Ishikawa (cell line): Measurements from ENCODE around the gene ARHGAP8.

Experiments used
- CEBPB ChIP-seq: IDR thresholded peaks from 2 replicates; pipeline ENCODE4 v1.6.1; 2012
- CREB1 ChIP-seq: IDR thresholded peaks from 2 replicates; pipeline ENCODE4 v1.6.1; 2012; ENCODE audit warnings: low read depth
- EGR1 ChIP-seq: IDR thresholded peaks from 2 replicates; pipeline ENCODE4 v1.6.1; 2012
- EP300 ChIP-seq: IDR thresholded peaks from 2 replicates; pipeline ENCODE4 v1.6.1; 2012; ENCODE audit warnings: borderline replicate concordance
- FOXM1 ChIP-seq: IDR thresholded peaks from 2 replicates; pipeline ENCODE4 v1.6.1; 2012; ENCODE audit warnings: low read depth, borderline replicate concordance
- MAX ChIP-seq: IDR thresholded peaks from 2 replicates; pipeline ENCODE4 v1.6.1; 2012
- NFIC ChIP-seq: IDR thresholded peaks from 2 replicates; pipeline ENCODE4 v1.6.1; 2012
- RAD21 ChIP-seq: IDR thresholded peaks from 2 replicates; pipeline ENCODE4 v1.6.1; 2012; ENCODE audit warnings: low read depth
- REST ChIP-seq: IDR thresholded peaks from 2 replicates; pipeline ENCODE4 v1.6.1; 2012; ENCODE audit warnings: low read depth, mild to moderate bottlenecking
- TAF1 ChIP-seq: IDR thresholded peaks from 2 replicates; pipeline ENCODE4 v1.6.1; 2012; ENCODE audit warnings: low read depth, mild to moderate bottlenecking
- TCF12 ChIP-seq: IDR thresholded peaks from 2 replicates; pipeline ENCODE4 v1.6.1; 2012; ENCODE audit warnings: low read depth
- TEAD4 ChIP-seq: IDR thresholded peaks from 2 replicates; pipeline ENCODE4 v1.6.1; 2012
- YY1 ChIP-seq: IDR thresholded peaks from 2 replicates; pipeline ENCODE4 v1.6.1; 2012; ENCODE audit warnings: low read depth
- ZBTB7A ChIP-seq: IDR thresholded peaks from 2 replicates; pipeline ENCODE4 v1.6.1; 2012; ENCODE audit warnings: low read depth
- TF ChIP-seq, protein P1 (sequence below): IDR thresholded peaks from 2 replicates; pipeline ENCODE4 v1.6.1; 2012

Gene ARHGAP8

GRCh38 chr22:44813416-44813815, 61.0 kb downstream of the ARHGAP8 start:
- no peak for TF ChIP-seq CEBPB
- TF ChIP-seq REST: no peak
- no peak for TF ChIP-seq EP300

GRCh38 chr22:44814266-44815098, 62.1 kb downstream of the ARHGAP8 start:
- no peak for TF ChIP-seq NFIC
- no peak for TF ChIP-seq REST
- TF ChIP-seq ZBTB7A: no peak
- no peak for TF ChIP-seq TAF1
- TF ChIP-seq, protein P1, sequence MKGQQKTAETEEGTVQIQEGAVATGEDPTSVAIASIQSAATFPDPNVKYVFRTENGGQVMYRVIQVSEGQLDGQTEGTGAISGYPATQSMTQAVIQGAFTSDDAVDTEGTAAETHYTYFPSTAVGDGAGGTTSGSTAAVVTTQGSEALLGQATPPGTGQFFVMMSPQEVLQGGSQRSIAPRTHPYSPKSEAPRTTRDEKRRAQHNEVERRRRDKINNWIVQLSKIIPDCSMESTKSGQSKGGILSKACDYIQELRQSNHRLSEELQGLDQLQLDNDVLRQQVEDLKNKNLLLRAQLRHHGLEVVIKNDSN: no peak
- TF ChIP-seq TCF12: no peak
- TF ChIP-seq CREB1: no peak
- no peak for TF ChIP-seq EGR1
- no peak for TF ChIP-seq TEAD4
- no peak for TF ChIP-seq CEBPB
- TF ChIP-seq EP300: no peak
- no peak for TF ChIP-seq MAX
- TF ChIP-seq RAD21: no peak
- TF ChIP-seq FOXM1: no peak
- no peak for TF ChIP-seq YY1

- TF ChIP-seq FOXM1: no peak
- no peak for TF ChIP-seq EP300
- TF ChIP-seq MAX: no peak
- TF ChIP-seq TAF1: no peak
These were observed 63.0 kb downstream of the ARHGAP8 start for GRCh38 chr22:44815099-44816070.

DNA sequence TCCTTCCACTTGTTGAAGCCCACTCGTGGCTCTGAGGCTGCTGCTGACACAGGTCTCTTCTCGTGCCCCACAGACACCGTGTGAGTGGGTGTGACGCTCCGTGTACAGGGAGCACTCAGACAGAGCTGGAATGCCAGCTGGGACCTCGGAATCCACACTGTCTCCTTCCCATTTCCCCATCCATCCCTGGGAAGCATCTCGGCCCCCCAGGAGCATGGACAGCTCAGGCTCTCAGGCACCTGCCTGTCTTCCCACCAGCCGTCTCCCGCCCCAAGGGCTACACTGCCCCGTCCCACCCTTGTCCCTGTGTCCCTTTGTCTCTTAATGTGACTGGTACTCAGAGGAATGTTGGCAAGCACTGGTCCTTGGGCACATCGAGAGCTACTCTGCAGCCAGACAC, 63.8 kb downstream of the ARHGAP8 start:
- no peak for TF ChIP-seq TCF12
- no peak for TF ChIP-seq ZBTB7A
- TF ChIP-seq MAX: no peak
- no peak for TF ChIP-seq NFIC
- no peak for TF ChIP-seq CREB1
- TF ChIP-seq RAD21: no peak

GRCh38 chr22:44818727-44819126, 66.4 kb downstream of the ARHGAP8 start:
- TF ChIP-seq YY1 (no peak), REST (no peak), FOXM1 (no peak), EP300 (no peak), CREB1 (no peak), NFIC (no peak), TCF12 (no peak), RAD21 (no peak), CEBPB (no peak), TAF1 (no peak), TEAD4 (no peak), EGR1 (no peak), MAX (no peak), ZBTB7A (no peak)
- TF ChIP-seq, protein P1: no peak
